Measurements from ENCODE around the gene CLEC3B. TPM values are rescaled to one million over a fixed set of nuclear protein-coding genes. Genes with fewer than 3 reads are reported as not detected.
"Not testable (repeated sequence)": the region's sequence is repeated elsewhere in the genome, so short reads cannot be mapped to it uniquely, and the experiment has no call there.

Gene CLEC3B
- total and polyA plus RNA-seq, 2 of the 8 experiments (the other 6 are each of a cell fraction or from before 2014, with no cell fraction given): 0.32 TPM; not detected in 1

GRCh38 chr3:44986330-44986729, 39.8 kb upstream of the CLEC3B start:
- H2AFZ ChIP-seq (ENCODE audit: low read length); H3K27me3 ChIP-seq (replicated peaks in 1 of 4; ENCODE audit: control insufficient read depth in 3 of 4, extremely low read depth in 1 of 4, insufficient read depth in 3 of 4, low read length in 3 of 4); H2BK12ac ChIP-seq (ENCODE audit: low read depth, low read length); H3K4me1 ChIP-seq (replicated peaks in 1 of 4; ENCODE audit: control insufficient read depth in 3 of 4, insufficient read depth in 4 of 4, low read length in 3 of 4); H3K23ac ChIP-seq (ENCODE audit: insufficient read length); H3K27ac ChIP-seq (ENCODE audit: low read depth, low read length); H4K8ac ChIP-seq (ENCODE audit: extremely low read depth, insufficient read depth, low read length); H3K56ac ChIP-seq (replicated peaks; ENCODE audit: insufficient read length, low read depth, low read length); H2AK5ac ChIP-seq (ENCODE audit: low read depth, low read length); CTCF ChIA-PET (ENCODE audit: partially characterized antibody); H2BK15ac ChIP-seq (ENCODE audit: low read length); H4K5ac ChIP-seq (ENCODE audit: insufficient read length, low read depth, low read length); H3K14ac ChIP-seq (ENCODE audit: insufficient read length); H2BK20ac ChIP-seq (ENCODE audit: low read length); H4K91ac ChIP-seq (replicated peaks; ENCODE audit: insufficient read length, low read length); H3K4me2 ChIP-seq (ENCODE audit: insufficient read depth in 1 of 2, low read depth in 2 of 2, low read length in 2 of 2); H3K4ac ChIP-seq (replicated peaks; ENCODE audit: insufficient read length, low read depth, low read length); H2BK5ac ChIP-seq (ENCODE audit: low read depth, low read length); H3K9ac ChIP-seq (replicated peaks in 1 of 4; ENCODE audit: extremely low read depth in 1 of 4, low read depth in 3 of 4, low read length in 3 of 4); FAIRE-seq; H2BK120ac ChIP-seq (replicated peaks; ENCODE audit: low read depth, low read length); H3K4me3 ChIP-seq (ENCODE audit: extremely low read depth in 1 of 4, insufficient read depth in 2 of 4, low read depth in 3 of 4, low read length in 4 of 4); H3K23me2 ChIP-seq (ENCODE audit: low read depth, low read length); DNase-seq (ENCODE audit: low read depth in 1 of 2, low spot score in 2 of 2); H3K18ac ChIP-seq (ENCODE audit: extremely low read depth, low read length): not testable (repeated sequence)
- Histone ChIP-seq H3K36me3 (ENCODE audit: control insufficient read depth in 2 of 4, insufficient read depth in 4 of 4, low read length in 3 of 4) (peaks cover 5 to 34% (median 22%) of the 10 kb centered on the region in 4 experiments; a peak in 6 of 8 replicates), H3K9me3 (ENCODE audit: insufficient read depth in 2 of 2, low read depth in 1 of 2, low read length in 1 of 2) (peaks cover 2 to 11% of the 10 kb centered on the region in 2 experiments; a peak in 1 of 4 replicates), H4K20me1 (replicated peaks in 1 of 2; ENCODE audit: control insufficient read depth in 1 of 2, insufficient read depth in 2 of 2, low read length in 2 of 2) (peaks cover 5 to 14% of the 10 kb centered on the region in 2 experiments), H3K79me2 (ENCODE audit: control insufficient read depth in 1 of 2, insufficient read depth in 2 of 2, low read length in 2 of 2) (peaks cover 27 to 83% of the 10 kb centered on the region in 2 experiments), H3K79me1 (ENCODE audit: low read depth, low read length) (peaks cover 13% of the 10 kb centered on the region)
- 98% methylated on average over 8 of the region's 14 CpGs; no CpG with 5 or more reads in 1 of the 2 experiments for WGBS, 2 experiments (ENCODE audit: extremely low coverage in 1 of 2, insufficient coverage in 1 of 2, insufficient read length in 1 of 2, insufficient replicate concordance in 2 of 2, low coverage in 1 of 2, low lambda C conversion rate in 2 of 2, missing lambda C conversion rate in 1 of 2)
- POLR2A ChIA-PET (ENCODE audit: partially characterized antibody): interaction anchor here (6.6 kb wide), 1 partner anchor 10 kb away, joined by 48 read pairs; the partner anchor contains the start of genes EXOSC7 and ZDHHC3
